SU-DHL-6 (cell line): Measurements from ENCODE around the gene MMP10.

ENCODE experiments used
- H2AFZ ChIP-seq: fragments of 200-600 bp; sonication (generic); 2 replicates; pipeline ENCODE4 v1.6.1; 2014; ENCODE audit warnings: low read depth, mild to moderate bottlenecking, moderate library complexity, mixed read lengths, antibody characterized with exemption, low read length; ENCODE audit not compliant: severe bottlenecking
- H3F3A ChIP-seq: fragments of 200-600 bp; shearing (Covaris generic); 2 replicates; pipeline ENCODE4 v1.6.0; 2016; ENCODE audit warnings: antibody characterized with exemption, mild to moderate bottlenecking; ENCODE audit not compliant: insufficient read depth
- H3K27ac ChIP-seq: fragments of 200-600 bp; sonication (generic); 2 replicates; pipeline ENCODE4 v1.5.1; 2016; ENCODE audit warnings: low read depth, mild to moderate bottlenecking, low read length, moderate library complexity, mixed read lengths
- H3K27me3 ChIP-seq: fragments of 200-600 bp; sonication (generic), shearing (Covaris generic); 2 replicates; pipeline ENCODE4 v1.6.0; 2014; ENCODE audit warnings: mild to moderate bottlenecking, low read length
- H3K36me3 ChIP-seq: fragments of 200-600 bp; sonication (generic); 2 replicates; pipeline ENCODE4 v1.6.1; 2014; ENCODE audit warnings: mild to moderate bottlenecking, low read length, mixed read lengths
- H3K4me2 ChIP-seq: fragments of 300-600, 200-600 bp; shearing (Covaris generic), sonication (generic); 2 replicates; pipeline ENCODE4 v1.6.0; 2014; ENCODE audit warnings: low read length, low read depth, mild to moderate bottlenecking; ENCODE audit not compliant: poor library complexity, severe bottlenecking
- H3K4me3 ChIP-seq: fragments of 200-600 bp; sonication (generic); 2 replicates; pipeline ENCODE4 v1.5.1; 2014; ENCODE audit warnings: antibody characterized with exemption, low read length, mild to moderate bottlenecking, mixed read lengths; ENCODE audit not compliant: insufficient read depth, poor library complexity, severe bottlenecking
- H3K79me2 ChIP-seq: fragments of 200-600 bp; sonication (generic); 2 replicates; pipeline ENCODE4 v1.6.1; 2014; ENCODE audit warnings: mild to moderate bottlenecking, low read length, moderate library complexity; ENCODE audit not compliant: insufficient read depth
- H3K9ac ChIP-seq: fragments of 200-600 bp; sonication (generic); 2 replicates; pipeline ENCODE4 v1.7.0; 2014; ENCODE audit warnings: mild to moderate bottlenecking, low read length
- H3K9me2 ChIP-seq: fragments of 200-600 bp; sonication (generic); replicated peaks from 2 replicates; pipeline ENCODE4 v1.6.1; 2014; ENCODE audit warnings: low read length; ENCODE audit not compliant: insufficient read depth
- H3K9me3 ChIP-seq: fragments of 200-600 bp; sonication (generic); 2 replicates; pipeline ENCODE4 v1.6.1; 2014; ENCODE audit warnings: low read length, mixed read lengths; ENCODE audit not compliant: insufficient read depth
- H4K20me1 ChIP-seq: fragments of 200-600 bp; sonication (generic); 2 replicates; pipeline ENCODE4 v1.6.1; 2014; ENCODE audit warnings: low read depth, mild to moderate bottlenecking, antibody characterized with exemption, low read length, moderate library complexity, mixed read lengths
- EZH2phosphoT487 ChIP-seq: fragments of 200-600 bp; sonication (generic), shearing (Covaris generic); conservative IDR thresholded peaks from 2 replicates; pipeline ENCODE4 v1.6.1; 2018; ENCODE audit warnings: mild to moderate bottlenecking, antibody characterized with exemption, low read length, moderate library complexity, mixed read lengths
- TF ChIP-seq, protein P1 (sequence below): fragments of 200-600 bp; sonication (generic); IDR thresholded peaks from one replicate; pipeline ENCODE4 v1.5.1; 2017; ENCODE audit warnings: antibody characterized with exemption, mild to moderate bottlenecking, low read length, moderate library complexity; ENCODE audit not compliant: insufficient read depth, poor library complexity, severe bottlenecking

The MMP10 gene

DNA sequence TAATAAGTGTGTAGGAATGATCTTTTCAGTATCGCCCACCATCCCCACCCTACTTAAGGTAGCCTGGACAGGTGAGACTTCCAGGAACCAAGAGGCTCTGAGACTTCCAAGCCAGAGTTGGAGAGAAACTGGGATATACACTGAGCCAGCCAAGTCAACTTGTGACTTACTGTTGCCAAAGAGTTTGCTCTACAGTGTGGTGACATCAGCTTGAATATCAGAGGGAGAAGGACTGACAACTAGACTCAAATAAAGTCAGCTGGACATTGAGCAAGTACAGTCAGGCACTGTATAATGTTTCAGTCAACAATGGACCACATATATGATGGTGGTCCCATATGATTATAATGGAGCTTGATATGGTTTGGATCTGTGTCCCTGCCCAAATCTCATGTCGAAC lies 1.2 kb upstream of the MMP10 start:
- H3K27ac ChIP-seq = no peak overlapping the region
- no peak overlapping the region for H3K9ac ChIP-seq
- H3F3A ChIP-seq = no peaks in the 10 kb centered on the region
- no peaks in the 10 kb centered on the region for H3K9me2 ChIP-seq
- no peaks in the 10 kb centered on the region for H4K20me1 ChIP-seq
- TF ChIP-seq, protein P1, sequence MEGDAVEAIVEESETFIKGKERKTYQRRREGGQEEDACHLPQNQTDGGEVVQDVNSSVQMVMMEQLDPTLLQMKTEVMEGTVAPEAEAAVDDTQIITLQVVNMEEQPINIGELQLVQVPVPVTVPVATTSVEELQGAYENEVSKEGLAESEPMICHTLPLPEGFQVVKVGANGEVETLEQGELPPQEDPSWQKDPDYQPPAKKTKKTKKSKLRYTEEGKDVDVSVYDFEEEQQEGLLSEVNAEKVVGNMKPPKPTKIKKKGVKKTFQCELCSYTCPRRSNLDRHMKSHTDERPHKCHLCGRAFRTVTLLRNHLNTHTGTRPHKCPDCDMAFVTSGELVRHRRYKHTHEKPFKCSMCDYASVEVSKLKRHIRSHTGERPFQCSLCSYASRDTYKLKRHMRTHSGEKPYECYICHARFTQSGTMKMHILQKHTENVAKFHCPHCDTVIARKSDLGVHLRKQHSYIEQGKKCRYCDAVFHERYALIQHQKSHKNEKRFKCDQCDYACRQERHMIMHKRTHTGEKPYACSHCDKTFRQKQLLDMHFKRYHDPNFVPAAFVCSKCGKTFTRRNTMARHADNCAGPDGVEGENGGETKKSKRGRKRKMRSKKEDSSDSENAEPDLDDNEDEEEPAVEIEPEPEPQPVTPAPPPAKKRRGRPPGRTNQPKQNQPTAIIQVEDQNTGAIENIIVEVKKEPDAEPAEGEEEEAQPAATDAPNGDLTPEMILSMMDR = no peak
- no peak for TF ChIP-seq EZH2phosphoT487
- no peaks in the 10 kb centered on the region for H3K36me3 ChIP-seq
- no peaks in the 10 kb centered on the region for H3K9me3 ChIP-seq
- no peak overlapping the region for H3K4me3 ChIP-seq
- no peak overlapping the region for H2AFZ ChIP-seq
- no peaks in the 10 kb centered on the region for H3K79me2 ChIP-seq
- H3K4me2 ChIP-seq = no peak overlapping the region
- no peaks in the 10 kb centered on the region for H3K27me3 ChIP-seq

DNA sequence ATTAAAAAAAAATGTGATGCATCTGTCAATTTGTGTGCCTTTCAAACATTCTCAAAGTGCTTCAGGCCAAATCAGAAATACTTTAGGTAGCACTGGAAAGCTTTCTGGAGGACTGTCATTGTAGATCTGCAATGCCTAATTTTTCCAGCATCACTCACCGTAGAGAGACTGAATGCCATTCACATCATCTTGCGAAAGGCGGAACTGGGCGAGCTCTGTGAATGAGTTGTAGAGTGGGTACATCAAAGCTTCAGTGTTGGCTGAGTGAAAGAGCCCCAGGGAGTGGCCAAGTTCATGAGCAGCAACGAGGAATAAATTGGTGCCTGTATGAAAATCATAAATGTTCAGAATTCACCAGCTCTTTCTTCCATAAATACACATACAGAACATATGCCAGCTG lies 4.0 kb downstream of the MMP10 start:
- Histone ChIP-seq H3K9ac (no peak overlapping the region), H3K4me2 (no peak overlapping the region), H4K20me1 (no peaks in the 10 kb centered on the region), H3K36me3 (no peaks in the 10 kb centered on the region), H3K27me3 (no peaks in the 10 kb centered on the region), H3K4me3 (no peak overlapping the region), H3K27ac (no peak overlapping the region), H2AFZ (no peak overlapping the region), H3K9me2 (no peaks in the 10 kb centered on the region), H3K79me2 (no peaks in the 10 kb centered on the region), H3K9me3 (no peaks in the 10 kb centered on the region), H3F3A (no peaks in the 10 kb centered on the region)
- TF ChIP-seq EZH2phosphoT487 = no peak
- TF ChIP-seq, protein P1 = no peak

DNA sequence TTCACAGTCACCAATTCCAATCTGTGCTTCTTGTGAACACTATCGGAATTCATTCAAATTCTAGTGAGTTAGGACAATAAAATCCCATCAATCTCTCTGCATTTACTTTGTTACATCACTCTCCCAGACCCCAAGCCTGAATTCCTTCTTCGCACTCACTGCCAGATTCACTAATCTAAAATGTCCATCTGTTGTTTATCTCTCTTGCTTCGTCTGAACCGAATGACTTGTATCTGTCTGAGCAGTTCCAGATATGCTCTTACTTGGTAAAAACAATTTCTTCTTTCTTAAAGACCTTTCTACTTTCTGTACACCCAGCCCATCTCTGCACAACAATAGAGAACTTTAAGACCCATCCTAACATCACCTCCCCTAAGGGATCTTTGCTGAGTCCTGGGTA lies 7.0 kb downstream of the MMP10 start:
- Histone ChIP-seq H3K79me2 (no peaks in the 10 kb centered on the region), H3K9me3 (no peaks in the 10 kb centered on the region), H3K9ac (no peak overlapping the region), H3K4me2 (no peak overlapping the region), H3K27me3 (no peaks in the 10 kb centered on the region), H3K4me3 (no peak overlapping the region), H3K27ac (no peak overlapping the region), H4K20me1 (no peaks in the 10 kb centered on the region), H2AFZ (no peak overlapping the region), H3K9me2 (no peaks in the 10 kb centered on the region), H3K36me3 (no peaks in the 10 kb centered on the region), H3F3A (no peaks in the 10 kb centered on the region)
- TF ChIP-seq, protein P1 = no peak
- TF ChIP-seq EZH2phosphoT487 = no peak

DNA sequence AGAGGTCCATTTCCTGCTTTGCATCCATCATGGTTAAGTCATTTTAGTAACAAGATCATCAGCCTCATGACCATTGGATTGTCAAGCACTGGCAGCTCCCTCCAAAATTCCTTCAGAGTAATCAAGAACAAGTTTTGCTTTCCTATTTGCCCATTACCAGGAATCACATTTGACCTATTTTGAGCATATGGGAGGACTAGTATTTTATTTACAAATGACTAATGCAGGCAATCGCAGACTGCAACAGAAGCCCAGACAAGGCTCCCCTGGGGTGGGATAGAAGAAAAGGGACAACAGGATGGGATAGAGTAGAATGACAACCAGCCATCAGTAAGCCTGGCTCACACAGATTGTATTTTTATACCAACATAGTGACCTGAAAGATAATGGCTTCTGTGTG lies 9.1 kb downstream of the MMP10 start:
- Histone ChIP-seq H3K9me2 (no peaks in the 10 kb centered on the region), H3K4me2 (no peak overlapping the region), H3K4me3 (no peak overlapping the region), H3K27me3 (no peaks in the 10 kb centered on the region), H3K36me3 (no peaks in the 10 kb centered on the region), H4K20me1 (no peaks in the 10 kb centered on the region), H3K79me2 (no peaks in the 10 kb centered on the region), H3F3A (no peaks in the 10 kb centered on the region), H2AFZ (no peak overlapping the region), H3K9ac (no peak overlapping the region), H3K27ac (no peak overlapping the region), H3K9me3 (no peaks in the 10 kb centered on the region)
- TF ChIP-seq, protein P1 = no peak
- no peak for TF ChIP-seq EZH2phosphoT487
